ENCODE results near the gene OR2A42. TPM values are rescaled to one million over a fixed set of nuclear protein-coding genes. Genes with fewer than 3 reads are reported as not detected.

Gene OR2A42, protein sequence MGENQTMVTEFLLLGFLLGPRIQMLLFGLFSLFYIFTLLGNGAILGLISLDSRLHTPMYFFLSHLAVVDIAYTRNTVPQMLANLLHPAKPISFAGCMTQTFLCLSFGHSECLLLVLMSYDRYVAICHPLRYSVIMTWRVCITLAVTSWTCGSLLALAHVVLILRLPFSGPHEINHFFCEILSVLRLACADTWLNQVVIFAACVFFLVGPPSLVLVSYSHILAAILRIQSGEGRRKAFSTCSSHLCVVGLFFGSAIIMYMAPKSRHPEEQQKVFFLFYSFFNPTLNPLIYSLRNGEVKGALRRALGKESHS
- total RNA-seq = under 0.01 TPM in 1 of 2 replicates, not detected in the other

DNA sequence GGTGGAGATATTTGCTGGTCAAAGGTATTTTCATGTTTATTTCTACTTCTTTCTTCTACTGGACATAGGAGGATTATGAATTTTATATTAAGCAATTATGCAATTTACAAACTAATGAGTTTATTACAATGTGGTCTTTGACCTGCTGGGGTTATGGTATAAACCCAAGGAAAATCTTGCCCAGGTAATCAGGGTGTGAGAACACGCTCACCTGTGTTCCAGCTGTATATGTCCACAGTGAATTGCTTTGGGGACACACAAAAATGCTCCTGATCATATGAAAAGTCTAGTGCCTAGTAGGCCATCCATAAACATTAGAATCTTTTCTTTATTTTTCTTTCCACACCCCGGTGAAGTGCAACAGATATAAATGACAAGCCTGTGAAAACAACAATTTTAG is at the start of gene OR2A42:
Gene OR2A42, minus strand, starts transcription at position 241 of the 400 bp plus-strand sequence. CDS start 6,762 bp downstream, outside the sequence.

DNA sequence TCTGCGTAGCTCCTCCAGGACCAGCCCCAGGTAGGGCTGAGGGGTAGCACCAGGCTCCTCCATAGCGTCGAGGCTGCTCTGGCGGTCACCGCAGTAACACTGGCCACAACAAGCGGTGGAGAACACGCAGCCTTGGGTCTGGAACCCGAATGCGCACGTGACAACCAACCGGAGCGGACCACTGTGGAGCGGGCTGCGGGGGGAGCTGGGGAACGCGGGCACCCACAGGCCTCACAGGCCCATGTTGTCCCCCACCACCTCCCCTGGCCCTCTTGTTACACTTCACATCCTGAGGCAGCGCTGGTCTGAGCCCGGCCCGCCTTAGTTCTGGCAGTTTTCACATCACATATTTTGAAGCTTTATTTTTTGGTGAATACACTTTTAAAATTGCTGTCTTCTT is 29.8 kb upstream of the OR2A42 start, which contains the start of gene CTAGE8:
Gene CTAGE8, minus strand, starts transcription at position 101 of the 400 bp plus-strand sequence. Its CDS starts 38 bp downstream, at position 63.

DNA sequence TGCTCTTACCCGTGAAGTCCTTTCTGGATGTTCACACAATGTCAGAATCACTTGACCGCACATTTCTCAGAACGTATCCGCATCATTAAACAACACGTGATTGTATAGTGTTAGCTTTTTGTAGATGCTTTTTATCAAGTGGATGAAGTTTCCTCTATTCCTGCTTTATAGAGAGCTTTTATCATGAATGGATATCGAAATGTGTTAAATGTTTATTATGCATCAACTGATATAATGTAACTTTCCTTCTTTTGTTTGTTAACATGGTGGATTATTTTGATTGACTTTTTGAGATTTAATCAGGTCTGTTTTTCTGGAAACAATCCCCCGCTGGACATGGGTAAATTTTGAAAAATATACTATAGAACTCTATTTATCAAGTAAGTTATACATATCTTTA is 25.3 kb upstream of the OR2A42 start, which contains the start of gene OR2A7:
Gene OR2A7, minus strand, starts transcription at position 101 of the 400 bp plus-strand sequence. CDS start 5,164 bp downstream, outside the sequence.

DNA sequence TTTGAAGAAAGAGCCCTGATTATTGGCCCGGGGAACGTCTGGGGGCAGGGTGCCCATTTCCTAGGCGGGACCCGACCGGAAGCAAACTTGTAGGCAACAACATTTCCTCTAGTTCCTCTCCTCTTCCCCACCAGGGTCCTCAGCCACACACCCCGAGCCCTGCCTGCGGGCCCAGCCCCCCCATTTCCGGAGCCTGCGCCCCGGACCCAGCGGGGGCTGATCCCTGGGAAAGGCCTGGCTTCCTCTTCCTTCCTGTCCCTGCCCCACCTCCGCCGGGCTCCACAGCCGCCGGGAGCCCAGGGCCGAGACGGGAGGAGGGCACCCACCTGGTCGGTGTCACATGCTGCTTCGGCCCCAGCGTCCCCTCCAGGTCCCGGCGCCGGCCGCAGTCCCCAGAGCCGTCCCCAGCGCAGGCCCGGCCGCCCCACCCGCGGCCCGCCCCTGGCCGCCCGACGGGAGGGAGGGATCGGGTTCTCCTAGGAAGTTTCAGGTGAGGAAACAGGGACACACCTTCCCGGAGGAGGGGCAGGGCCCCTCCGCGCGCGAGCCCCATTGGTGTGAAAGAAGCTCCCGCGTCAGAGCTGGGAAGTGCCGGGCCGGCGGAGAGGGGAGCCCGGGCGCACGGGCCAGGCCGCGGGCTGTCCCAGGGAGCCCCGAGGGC is 44.1 kb downstream of the OR2A42 start, which contains the start of gene ARHGEF35:
Gene ARHGEF35, minus strand, starts transcription at position 622 of the 661 bp plus-strand sequence. CDS start 7,450 bp downstream, outside the sequence.

DNA sequence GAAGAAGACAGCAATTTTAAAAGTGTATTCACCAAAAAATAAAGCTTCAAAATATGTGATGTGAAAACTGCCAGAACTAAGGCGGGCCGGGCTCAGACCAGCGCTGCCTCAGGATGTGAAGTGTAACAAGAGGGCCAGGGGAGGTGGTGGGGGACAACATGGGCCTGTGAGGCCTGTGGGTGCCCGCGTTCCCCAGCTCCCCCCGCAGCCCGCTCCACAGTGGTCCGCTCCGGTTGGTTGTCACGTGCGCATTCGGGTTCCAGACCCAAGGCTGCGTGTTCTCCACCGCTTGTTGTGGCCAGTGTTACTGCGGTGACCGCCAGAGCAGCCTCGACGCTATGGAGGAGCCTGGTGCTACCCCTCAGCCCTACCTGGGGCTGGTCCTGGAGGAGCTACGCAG is 56.2 kb downstream of the OR2A42 start, which contains the start of gene CTAGE4:
Gene CTAGE4, plus strand, starts transcription at position 301 of the 400 bp plus-strand sequence. Its CDS starts 38 bp downstream, at position 339.

Other genes starting within 250 kb of the OR2A42 start
- gene OR6B1, start 239.3 kb downstream of the OR2A42 start, total RNA-seq = under 0.01 TPM in 1 of 2 replicates, not detected in the other
- not detected in 2 replicates for gene OR2A5, start 190.7 kb downstream of the OR2A42 start, total RNA-seq
- gene OR2A25, start 169.8 kb downstream of the OR2A42 start, total RNA-seq = not detected in 2 replicates
- not detected in 2 replicates for gene OR2A12, start 153.3 kb downstream of the OR2A42 start, total RNA-seq
- gene OR2A2, start 130.0 kb downstream of the OR2A42 start, total RNA-seq = not detected in 2 replicates
- gene OR2A14, start 116.4 kb downstream of the OR2A42 start, total RNA-seq = not detected in 2 replicates
- gene CTAGE4, start 56.1 kb downstream of the OR2A42 start, total RNA-seq = 1.7 TPM in 1 of 2 replicates, not detected in the other
- gene ARHGEF35, start 43.8 kb downstream of the OR2A42 start, total RNA-seq = 1.5 and 2.1 TPM in 2 replicates
- 0.12 TPM in 1 of 2 replicates, not detected in the other for gene OR2A7, start 25.2 kb upstream of the OR2A42 start, total RNA-seq
- gene CTAGE8, start 29.7 kb upstream of the OR2A42 start, total RNA-seq = 0.44 TPM in 1 of 2 replicates, not detected in the other
- not detected in 2 replicates for gene OR2A1, start 72.8 kb upstream of the OR2A42 start, total RNA-seq
- gene ARHGEF5, start 115.8 kb upstream of the OR2A42 start, total RNA-seq = 1.3 and 3.4 TPM in 2 replicates
- not detected in 2 replicates for gene NOBOX, start 164.1 kb upstream of the OR2A42 start, total RNA-seq